Loucy (cell line): ENCODE results near the gene CACNG6.

Source experiments
- H2AFZ ChIP-seq: fragments of 200-600 bp; sonication (generic); 2 replicates; pipeline ENCODE4 v1.6.0; 2016; ENCODE audit warnings: antibody characterized with exemption, mild to moderate bottlenecking, low read length, moderate library complexity
- H3F3A ChIP-seq: fragments of 200-600 bp; 2 replicates; pipeline ENCODE4 v1.6.0; 2016; ENCODE audit warnings: antibody characterized with exemption, low read depth, mild to moderate bottlenecking
- H3K27me3 ChIP-seq: fragments of 200-600 bp; sonication (generic); 2 replicates; pipeline ENCODE4 v1.6.1; 2014; ENCODE audit warnings: low read length, mild to moderate bottlenecking; ENCODE audit not compliant: insufficient read depth, poor library complexity, severe bottlenecking
- H3K36me3 ChIP-seq: fragments of 200-600 bp; sonication (generic); 2 replicates; pipeline ENCODE4 v1.6.1; 2016; ENCODE audit warnings: low read length; ENCODE audit not compliant: insufficient read depth
- H3K4me1 ChIP-seq: fragments of 200-600 bp; sonication (generic); 2 replicates; pipeline ENCODE4 v1.5.1; 2014; ENCODE audit warnings: low read length, mild to moderate bottlenecking; ENCODE audit not compliant: insufficient read depth, poor library complexity, severe bottlenecking
- H3K4me2 ChIP-seq: fragments of 200-600 bp; sonication (generic); 2 replicates; pipeline ENCODE4 v1.6.0; 2014; ENCODE audit warnings: antibody characterized with exemption, low read length, low read depth, mild to moderate bottlenecking; ENCODE audit not compliant: poor library complexity, severe bottlenecking
- H3K4me3 ChIP-seq: fragments of 200-600 bp; sonication (generic); 2 replicates; pipeline ENCODE4 v1.5.1; 2014; ENCODE audit warnings: low read length, mild to moderate bottlenecking, mixed read lengths; ENCODE audit not compliant: poor library complexity, severe bottlenecking
- H3K79me2 ChIP-seq: fragments of 200-600 bp; sonication (generic); 2 replicates; pipeline ENCODE4 v1.6.1; 2014; ENCODE audit warnings: low read length; ENCODE audit not compliant: insufficient read depth
- H3K9ac ChIP-seq: fragments of 200-600 bp; sonication (generic); 2 replicates; pipeline ENCODE4 v1.6.0; 2014; ENCODE audit warnings: mild to moderate bottlenecking, low read depth, low read length, moderate library complexity; ENCODE audit not compliant: poor library complexity, severe bottlenecking
- H3K9me2 ChIP-seq: fragments of 200-600 bp; sonication (generic); replicated peaks from 2 replicates; pipeline ENCODE4 v1.6.1; 2016; ENCODE audit warnings: low read depth, low read length, mixed read lengths
- H3K9me3 ChIP-seq: fragments of 200-600 bp; sonication (generic); 2 replicates; pipeline ENCODE4 v1.6.1; 2014; ENCODE audit warnings: mild to moderate bottlenecking, antibody characterized with exemption, low read length, low read depth; ENCODE audit not compliant: insufficient read depth
- H4K20me1 ChIP-seq: fragments of 200-600 bp; sonication (generic); 2 replicates; pipeline ENCODE4 v1.6.0; 2014; ENCODE audit warnings: antibody characterized with exemption, low read length, mild to moderate bottlenecking; ENCODE audit not compliant: insufficient read depth, poor library complexity, severe bottlenecking
- EZH2phosphoT487 ChIP-seq: fragments of 200-600 bp; IDR thresholded peaks from 2 replicates; pipeline ENCODE4 v1.6.1; 2018; ENCODE audit warnings: antibody characterized with exemption, mild to moderate bottlenecking, moderate library complexity, borderline replicate concordance
- TF ChIP-seq, protein P1 (sequence below): fragments of 200-600 bp; sonication (generic); conservative IDR thresholded peaks from 2 replicates; pipeline ENCODE4 v1.5.1; 2014; ENCODE audit warnings: mild to moderate bottlenecking, antibody characterized with exemption, low read length

The CACNG6 gene

DNA sequence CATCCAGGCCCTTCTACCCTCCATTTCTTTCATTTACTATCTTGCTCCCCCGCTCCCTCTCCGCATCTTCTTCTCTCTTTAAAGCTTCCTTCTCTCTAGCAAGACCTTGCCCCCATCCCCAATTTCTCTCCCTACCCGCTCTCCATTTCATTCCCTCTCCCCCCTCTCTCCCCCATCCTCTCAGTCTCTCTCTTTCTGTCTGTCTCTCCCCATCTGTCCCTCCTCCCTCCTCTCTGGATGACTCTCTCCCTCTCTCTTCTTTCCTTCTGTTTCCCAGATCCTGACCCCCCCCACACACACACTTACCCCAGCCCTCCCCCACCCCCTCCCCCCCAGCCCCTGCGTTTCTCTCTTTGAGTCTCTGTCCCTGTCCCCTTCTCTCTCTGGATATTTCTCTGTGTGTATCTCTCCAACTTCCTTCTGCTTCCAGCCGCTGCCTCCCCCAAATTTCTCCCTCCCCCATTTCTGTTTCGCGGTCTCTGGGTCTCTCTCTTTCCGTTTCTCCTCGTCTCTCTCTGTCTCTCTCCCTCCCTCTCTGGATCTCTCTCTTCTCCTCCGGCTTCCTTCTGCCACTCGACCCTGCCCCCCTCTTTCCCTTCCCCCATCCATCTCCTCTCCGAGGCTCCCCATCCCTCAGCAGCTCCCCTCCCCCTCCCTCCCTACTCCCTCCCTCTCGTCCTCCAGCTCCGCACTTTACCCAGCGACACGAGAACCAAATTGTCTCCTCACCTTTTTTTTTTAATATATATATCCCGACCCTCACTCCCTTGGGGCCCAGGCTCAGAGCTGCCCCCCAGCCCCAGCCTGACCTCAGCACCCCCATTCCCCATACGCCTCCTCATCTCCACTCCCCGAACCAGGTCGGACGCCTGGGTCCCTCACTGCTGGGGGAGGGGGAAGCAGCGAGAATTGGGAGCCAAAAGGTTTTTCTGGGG, 32.3 kb upstream of the CACNG6 start:
- H3K9ac ChIP-seq: no peak overlapping the region
- TF ChIP-seq EZH2phosphoT487: no peak
- TF ChIP-seq, protein P1, sequence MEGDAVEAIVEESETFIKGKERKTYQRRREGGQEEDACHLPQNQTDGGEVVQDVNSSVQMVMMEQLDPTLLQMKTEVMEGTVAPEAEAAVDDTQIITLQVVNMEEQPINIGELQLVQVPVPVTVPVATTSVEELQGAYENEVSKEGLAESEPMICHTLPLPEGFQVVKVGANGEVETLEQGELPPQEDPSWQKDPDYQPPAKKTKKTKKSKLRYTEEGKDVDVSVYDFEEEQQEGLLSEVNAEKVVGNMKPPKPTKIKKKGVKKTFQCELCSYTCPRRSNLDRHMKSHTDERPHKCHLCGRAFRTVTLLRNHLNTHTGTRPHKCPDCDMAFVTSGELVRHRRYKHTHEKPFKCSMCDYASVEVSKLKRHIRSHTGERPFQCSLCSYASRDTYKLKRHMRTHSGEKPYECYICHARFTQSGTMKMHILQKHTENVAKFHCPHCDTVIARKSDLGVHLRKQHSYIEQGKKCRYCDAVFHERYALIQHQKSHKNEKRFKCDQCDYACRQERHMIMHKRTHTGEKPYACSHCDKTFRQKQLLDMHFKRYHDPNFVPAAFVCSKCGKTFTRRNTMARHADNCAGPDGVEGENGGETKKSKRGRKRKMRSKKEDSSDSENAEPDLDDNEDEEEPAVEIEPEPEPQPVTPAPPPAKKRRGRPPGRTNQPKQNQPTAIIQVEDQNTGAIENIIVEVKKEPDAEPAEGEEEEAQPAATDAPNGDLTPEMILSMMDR: no peak
- H3K4me1 ChIP-seq: no peaks in the 10 kb centered on the region

DNA sequence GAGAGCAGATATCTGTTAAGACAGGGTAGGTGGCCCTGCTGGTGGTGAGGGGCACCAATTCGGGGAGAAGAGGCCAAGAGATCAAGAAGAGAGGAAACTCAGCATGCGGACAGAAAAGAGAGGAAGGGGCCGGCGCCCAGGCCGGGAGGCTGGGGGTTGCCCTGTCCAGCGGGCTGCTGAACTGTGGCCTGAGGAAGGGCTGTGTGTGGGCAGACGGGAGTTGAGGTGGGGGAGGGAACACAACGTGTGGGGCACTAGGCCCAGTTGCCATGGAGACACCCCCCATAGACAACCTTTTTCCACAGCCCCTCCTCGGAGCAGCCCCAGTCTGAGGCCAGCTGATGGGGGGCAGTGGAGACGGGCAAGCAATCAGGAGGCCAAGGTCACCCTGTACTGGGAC, 31.2 kb upstream of the CACNG6 start:
- Histone ChIP-seq H3K4me2 (no peak overlapping the region), H3K9me2 (no peaks in the 10 kb centered on the region), H3K9ac (no peak overlapping the region), H3K27me3 (no peaks in the 10 kb centered on the region), H4K20me1 (no peaks in the 10 kb centered on the region), H3K36me3 (no peaks in the 10 kb centered on the region), H3K79me2 (no peaks in the 10 kb centered on the region), H2AFZ (no peak overlapping the region), H3K4me3 (no peak overlapping the region), H3K4me1 (no peaks in the 10 kb centered on the region), H3K9me3 (no peaks in the 10 kb centered on the region), H3F3A (no peaks in the 10 kb centered on the region)
- TF ChIP-seq, protein P1: no peak
- TF ChIP-seq EZH2phosphoT487: no peak

More for the DNA sequence above, 32.3 kb upstream of the CACNG6 start:
- Histone ChIP-seq H3F3A (no peaks in the 10 kb centered on the region), H2AFZ (no peak overlapping the region), H3K27me3 (no peaks in the 10 kb centered on the region), H3K9me3 (no peaks in the 10 kb centered on the region), H3K4me2 (no peak overlapping the region), H3K4me3 (no peak overlapping the region), H4K20me1 (no peaks in the 10 kb centered on the region), H3K9me2 (no peaks in the 10 kb centered on the region), H3K36me3 (no peaks in the 10 kb centered on the region), H3K79me2 (no peaks in the 10 kb centered on the region)

DNA sequence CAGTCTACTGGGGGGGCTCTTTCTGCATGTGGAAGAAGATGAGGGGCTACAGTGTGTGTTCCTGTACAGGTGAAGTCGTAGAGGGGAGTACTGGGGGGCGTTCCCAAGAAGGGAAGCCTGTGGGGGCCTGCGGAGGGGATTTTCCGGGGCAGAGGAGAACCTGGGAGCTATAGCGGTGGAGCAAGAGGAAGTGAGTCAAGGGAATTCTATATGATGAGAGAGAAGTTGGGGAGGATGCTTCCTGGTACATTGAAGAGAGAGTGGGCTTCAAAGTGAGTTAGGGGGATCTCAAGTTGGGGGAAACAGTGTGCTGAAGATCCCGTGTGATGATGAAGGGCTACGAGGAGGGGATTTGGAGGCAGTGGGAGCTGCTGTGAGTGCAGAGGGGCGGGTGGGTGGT, 30.6 kb upstream of the CACNG6 start:
- Histone ChIP-seq H3K79me2 (no peaks in the 10 kb centered on the region), H4K20me1 (no peaks in the 10 kb centered on the region), H3K9me2 (no peaks in the 10 kb centered on the region), H3K36me3 (no peaks in the 10 kb centered on the region), H2AFZ (no peak overlapping the region), H3F3A (no peaks in the 10 kb centered on the region), H3K4me2 (no peak overlapping the region), H3K4me3 (no peak overlapping the region), H3K9ac (no peak overlapping the region), H3K27me3 (no peaks in the 10 kb centered on the region), H3K4me1 (no peaks in the 10 kb centered on the region), H3K9me3 (no peaks in the 10 kb centered on the region)
- TF ChIP-seq EZH2phosphoT487: no peak
- TF ChIP-seq, protein P1: no peak
